ENCODE data around the gene OR5D13. TPM values are rescaled to one million over a fixed set of nuclear protein-coding genes. Genes with fewer than 3 reads are reported as not detected.
A peak's percentile ranks its signal among the peaks of the same experiment; 100 is the strongest.

The OR5D13 gene
- not detected for polyA plus RNA-seq (2012; ENCODE audit: low read depth, missing spikeins)

- no peak for TF ChIP-seq PAX5 (IDR thresholded peaks at IDR 0.05; ENCODE audit: insufficient read depth, low read length, severe bottlenecking)
- no peak for TF ChIP-seq SPI1 (IDR thresholded peaks at IDR 0.05; ENCODE audit: low read depth, low read length)
- no peak for TF ChIP-seq TAF1 (IDR thresholded peaks at IDR 0.05; ENCODE audit: low read depth, low read length)
- TF ChIP-seq POLR2AphosphoS5 (IDR thresholded peaks at IDR 0.05; ENCODE audit: low read depth, low read length), result no peak
- TF ChIP-seq POU2F2 (IDR thresholded peaks at IDR 0.05; ENCODE audit: low read depth, low read length), result no peak
- TF ChIP-seq POLR2A (IDR thresholded peaks at IDR 0.05; ENCODE audit: low read depth, low read length), result no peak
- FAIRE-seq, result no peak
- DNase-seq (ENCODE audit: insufficient read length, low spot score), result no peak
These were observed at the start of gene OR5D13 for GRCh38 chr11:55773138-55773537. TSS of gene OR5D13 (plus strand) at chr11:55773438. CDS start at chr11:55773438, 0 bp downstream.

- FAIRE-seq (peak; percentile 20), DNase-seq (ENCODE audit: insufficient read length, low spot score) (no peak)
These were observed 46.4 kb upstream of the OR5D13 start for GRCh38 chr11:55726715-55727324.

GRCh38 chr11:55732936-55733335, 40.3 kb upstream of the OR5D13 start:
- DNase-seq (ENCODE audit: insufficient read length, low spot score), result no peak
- peak; percentile 76 for TF ChIP-seq SPI1 (IDR thresholded peaks at IDR 0.05; ENCODE audit: low read depth, low read length)
- TF ChIP-seq POU2F2 (IDR thresholded peaks at IDR 0.05; ENCODE audit: low read depth, low read length), result no peak
- TF ChIP-seq PAX5 (IDR thresholded peaks at IDR 0.05; ENCODE audit: insufficient read depth, low read length, severe bottlenecking), result no peak
- no peak for FAIRE-seq

More at GRCh38 chr11:55726715-55727324, 46.4 kb upstream of the OR5D13 start:
- TF ChIP-seq SPI1 (IDR thresholded peaks at IDR 0.05; ENCODE audit: low read depth, low read length), result no peak
- TF ChIP-seq POU2F2 (IDR thresholded peaks at IDR 0.05; ENCODE audit: low read depth, low read length), result no peak
- TF ChIP-seq POLR2AphosphoS5 (IDR thresholded peaks at IDR 0.05; ENCODE audit: low read depth, low read length), result no peak
- TF ChIP-seq PAX5 (IDR thresholded peaks at IDR 0.05; ENCODE audit: insufficient read depth, low read length, severe bottlenecking), result no peak
- TF ChIP-seq POLR2A (IDR thresholded peaks at IDR 0.05; ENCODE audit: low read depth, low read length), result no peak
- TF ChIP-seq TAF1 (IDR thresholded peaks at IDR 0.05; ENCODE audit: low read depth, low read length), result no peak

- TF ChIP-seq SPI1 (IDR thresholded peaks at IDR 0.05; ENCODE audit: low read depth, low read length), result no peak
- no peak for TF ChIP-seq TAF1 (IDR thresholded peaks at IDR 0.05; ENCODE audit: low read depth, low read length)
- no peak for TF ChIP-seq PAX5 (IDR thresholded peaks at IDR 0.05; ENCODE audit: insufficient read depth, low read length, severe bottlenecking)
- no peak for TF ChIP-seq POU2F2 (IDR thresholded peaks at IDR 0.05; ENCODE audit: low read depth, low read length)
- TF ChIP-seq POLR2AphosphoS5 (IDR thresholded peaks at IDR 0.05; ENCODE audit: low read depth, low read length), result no peak
- TF ChIP-seq POLR2A (IDR thresholded peaks at IDR 0.05; ENCODE audit: low read depth, low read length), result no peak
- no peak for FAIRE-seq
These were observed 18.4 kb downstream of the OR5D13 start for GRCh38 chr11:55791606-55792005.

GRCh38 chr11:55793321-55793720, 20.1 kb downstream of the OR5D13 start:
- DNase-seq (ENCODE audit: insufficient read length, low spot score) (no peak), FAIRE-seq (no peak)
- no peak for TF ChIP-seq POLR2A (IDR thresholded peaks at IDR 0.05; ENCODE audit: low read depth, low read length)
- TF ChIP-seq PAX5 (IDR thresholded peaks at IDR 0.05; ENCODE audit: insufficient read depth, low read length, severe bottlenecking), result no peak
- no peak for TF ChIP-seq POU2F2 (IDR thresholded peaks at IDR 0.05; ENCODE audit: low read depth, low read length)
- no peak for TF ChIP-seq POLR2AphosphoS5 (IDR thresholded peaks at IDR 0.05; ENCODE audit: low read depth, low read length)
- no peak for TF ChIP-seq SPI1 (IDR thresholded peaks at IDR 0.05; ENCODE audit: low read depth, low read length)
- no peak for TF ChIP-seq TAF1 (IDR thresholded peaks at IDR 0.05; ENCODE audit: low read depth, low read length)

More at GRCh38 chr11:55791606-55792005, 18.4 kb downstream of the OR5D13 start:
- DNase-seq (ENCODE audit: insufficient read length, low spot score), result no peak

- no peak for FAIRE-seq
- DNase-seq (ENCODE audit: insufficient read length, low spot score), result no peak
- no peak for TF ChIP-seq POLR2AphosphoS5 (IDR thresholded peaks at IDR 0.05; ENCODE audit: low read depth, low read length)
- TF ChIP-seq TAF1 (IDR thresholded peaks at IDR 0.05; ENCODE audit: low read depth, low read length), result no peak
- no peak for TF ChIP-seq SPI1 (IDR thresholded peaks at IDR 0.05; ENCODE audit: low read depth, low read length)
- TF ChIP-seq POU2F2 (IDR thresholded peaks at IDR 0.05; ENCODE audit: low read depth, low read length), result no peak
- TF ChIP-seq PAX5 (IDR thresholded peaks at IDR 0.05; ENCODE audit: insufficient read depth, low read length, severe bottlenecking), result no peak
- TF ChIP-seq POLR2A (IDR thresholded peaks at IDR 0.05; ENCODE audit: low read depth, low read length), result no peak
These were observed 22.0 kb downstream of the OR5D13 start, which contains the start of gene OR5D14 for GRCh38 chr11:55795256-55795655. TSS of gene OR5D14 (plus strand) at chr11:55795556. CDS start at chr11:55795556, 0 bp downstream.

GRCh38 chr11:55806248-55806647, 33.0 kb downstream of the OR5D13 start:
- DNase-seq (ENCODE audit: insufficient read length, low spot score) (no peak), FAIRE-seq (no peak)
- TF ChIP-seq POU2F2 (IDR thresholded peaks at IDR 0.05; ENCODE audit: low read depth, low read length), result no peak
- no peak for TF ChIP-seq POLR2AphosphoS5 (IDR thresholded peaks at IDR 0.05; ENCODE audit: low read depth, low read length)
- TF ChIP-seq POLR2A (IDR thresholded peaks at IDR 0.05; ENCODE audit: low read depth, low read length), result no peak
- TF ChIP-seq PAX5 (IDR thresholded peaks at IDR 0.05; ENCODE audit: insufficient read depth, low read length, severe bottlenecking), result no peak
- TF ChIP-seq TAF1 (IDR thresholded peaks at IDR 0.05; ENCODE audit: low read depth, low read length), result no peak

GRCh38 chr11:55811067-55811466, 37.8 kb downstream of the OR5D13 start, which contains the start of gene OR5L1:
TSS of gene OR5L1 (plus strand) at chr11:55811367. CDS start at chr11:55811467, 100 bp downstream.
- no peak for DNase-seq (ENCODE audit: insufficient read length, low spot score)
- FAIRE-seq, result no peak
- TF ChIP-seq POU2F2 (IDR thresholded peaks at IDR 0.05; ENCODE audit: low read depth, low read length) (no peak), SPI1 (IDR thresholded peaks at IDR 0.05; ENCODE audit: low read depth, low read length) (no peak), POLR2A (IDR thresholded peaks at IDR 0.05; ENCODE audit: low read depth, low read length) (no peak), TAF1 (IDR thresholded peaks at IDR 0.05; ENCODE audit: low read depth, low read length) (no peak), PAX5 (IDR thresholded peaks at IDR 0.05; ENCODE audit: insufficient read depth, low read length, severe bottlenecking) (no peak), POLR2AphosphoS5 (IDR thresholded peaks at IDR 0.05; ENCODE audit: low read depth, low read length) (no peak)

- no peak for TF ChIP-seq POLR2A (IDR thresholded peaks at IDR 0.05; ENCODE audit: low read depth, low read length)
- DNase-seq (ENCODE audit: insufficient read length, low spot score) (no peak), FAIRE-seq (no peak)
These were observed 46.1 kb downstream of the OR5D13 start, which contains the start of gene OR5D18 for GRCh38 chr11:55819330-55819729. TSS of gene OR5D18 (plus strand) at chr11:55819630. CDS start at chr11:55819630, 0 bp downstream.

All from GM12891 (cell line).